ENCODE results near the gene RPP21.

RPP21 gene

DNA sequence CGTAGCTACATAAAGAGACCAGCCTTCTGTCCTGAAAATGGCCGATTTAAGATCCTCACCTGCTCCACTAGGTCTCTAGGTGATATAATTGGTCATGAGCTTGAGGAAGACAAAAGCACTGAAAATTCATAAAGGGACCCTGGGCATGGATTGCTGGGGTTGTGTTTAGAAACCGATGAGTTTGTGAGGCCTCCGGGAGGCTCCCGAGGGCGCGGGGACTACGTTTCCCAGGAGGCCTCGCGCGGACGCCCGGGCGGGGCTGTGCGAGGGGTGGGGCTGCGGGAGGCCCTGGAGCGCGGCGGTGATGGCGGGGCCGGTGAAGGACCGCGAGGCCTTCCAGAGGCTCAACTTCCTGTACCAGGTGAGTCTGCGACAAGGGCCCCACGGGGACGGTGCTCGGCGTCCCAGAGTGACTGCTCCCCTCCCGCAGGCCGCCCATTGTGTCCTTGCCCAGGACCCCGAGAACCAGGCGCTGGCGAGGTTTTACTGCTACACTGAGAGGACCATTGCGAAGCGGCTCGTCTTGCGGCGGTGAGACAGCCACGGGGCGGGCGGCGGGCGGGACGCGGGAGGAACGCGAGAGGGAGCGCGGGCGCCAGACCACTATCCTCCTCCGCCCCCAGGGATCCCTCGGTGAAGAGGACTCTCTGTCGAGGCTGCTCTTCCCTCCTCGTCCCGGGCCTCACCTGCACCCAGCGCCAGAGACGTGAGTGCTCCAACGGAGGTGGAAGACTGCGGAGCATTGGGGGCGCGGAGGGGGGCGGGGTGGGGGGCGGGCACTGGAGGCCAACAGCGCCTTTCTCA lies at the start of gene RPP21:
Gene RPP21, plus strand, starts transcription at position 289 of the 804 bp plus-strand sequence. Its CDS starts 16 bp downstream, at position 305.
- Histone ChIP-seq H3K27me3 (ENCODE audit: control insufficient read depth, insufficient read depth, low read length) (no peaks in the 10 kb centered on the region), H3K36me3 (ENCODE audit: control insufficient read depth, insufficient read depth, low read length) (peaks cover 7% of the 10 kb centered on the region), H3K9ac (ENCODE audit: low read depth, low read length) (peak within 1 kb of the TSS; percentile 81), H3K4me1 (ENCODE audit: control insufficient read depth, insufficient read depth, low read length) (no peaks in the 10 kb centered on the region), H3K9me3 (ENCODE audit: control insufficient read depth, insufficient read depth, low read length) (no peaks in the 10 kb centered on the region), H3K4me3 (ENCODE audit: low read depth, low read length) (peak within 1 kb of the TSS; percentile 87)

DNA sequence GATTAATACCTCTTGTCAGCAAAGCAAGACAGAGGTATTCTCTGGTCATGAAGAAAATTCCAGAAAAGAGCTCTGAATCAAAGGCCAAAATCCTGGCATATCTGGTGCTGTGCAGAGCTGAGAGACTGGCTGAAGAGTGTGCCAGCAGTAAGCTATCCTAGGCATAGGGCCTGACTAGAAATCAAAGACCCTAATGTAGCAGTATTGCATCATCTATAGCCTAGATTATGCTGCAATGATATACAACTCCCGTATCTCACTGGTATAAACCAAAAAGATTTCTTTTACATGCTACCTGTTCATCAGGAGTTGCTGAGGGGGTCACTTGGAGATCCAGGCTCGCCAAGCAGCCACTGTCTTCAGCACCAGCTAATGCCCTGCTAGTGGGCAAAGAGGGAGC lies 49.1 kb upstream of the RPP21 start:
- Histone ChIP-seq H3K36me3 (ENCODE audit: control insufficient read depth, insufficient read depth, low read length) (peaks cover 29% of the 10 kb centered on the region), H3K9ac (ENCODE audit: low read depth, low read length) (no peak overlapping the region), H3K27me3 (ENCODE audit: control insufficient read depth, insufficient read depth, low read length) (no peaks in the 10 kb centered on the region), H3K4me1 (ENCODE audit: control insufficient read depth, insufficient read depth, low read length) (no peaks in the 10 kb centered on the region), H3K9me3 (ENCODE audit: control insufficient read depth, insufficient read depth, low read length) (no peaks in the 10 kb centered on the region), H3K4me3 (ENCODE audit: low read depth, low read length) (no peak overlapping the region)

DNA sequence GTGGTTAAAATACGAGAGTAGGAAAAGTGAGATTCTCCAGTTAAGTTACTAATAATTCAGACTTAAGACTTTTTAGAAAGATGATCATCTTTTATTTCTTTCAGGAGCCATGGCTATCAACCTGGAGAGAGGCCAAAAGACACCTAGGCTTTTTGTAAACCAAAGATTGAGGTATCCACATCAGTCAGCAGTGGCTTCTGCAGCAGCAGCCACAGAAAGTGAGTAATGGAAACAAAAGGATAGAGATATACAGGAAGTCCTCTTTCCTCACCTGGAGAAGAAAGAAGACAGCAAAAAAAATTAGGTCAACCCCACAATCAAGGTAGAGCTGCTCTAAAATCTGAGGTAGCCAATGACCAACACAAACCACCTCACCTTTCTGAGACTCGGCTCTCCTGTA lies 41.0 kb upstream of the RPP21 start:
- Histone ChIP-seq H3K9me3 (ENCODE audit: control insufficient read depth, insufficient read depth, low read length) (peaks cover 7% of the 10 kb centered on the region), H3K4me1 (ENCODE audit: control insufficient read depth, insufficient read depth, low read length) (no peaks in the 10 kb centered on the region), H3K4me3 (ENCODE audit: low read depth, low read length) (no peak overlapping the region), H3K27me3 (ENCODE audit: control insufficient read depth, insufficient read depth, low read length) (no peaks in the 10 kb centered on the region), H3K9ac (ENCODE audit: low read depth, low read length) (no peak overlapping the region), H3K36me3 (ENCODE audit: control insufficient read depth, insufficient read depth, low read length) (peaks cover 12% of the 10 kb centered on the region)

DNA sequence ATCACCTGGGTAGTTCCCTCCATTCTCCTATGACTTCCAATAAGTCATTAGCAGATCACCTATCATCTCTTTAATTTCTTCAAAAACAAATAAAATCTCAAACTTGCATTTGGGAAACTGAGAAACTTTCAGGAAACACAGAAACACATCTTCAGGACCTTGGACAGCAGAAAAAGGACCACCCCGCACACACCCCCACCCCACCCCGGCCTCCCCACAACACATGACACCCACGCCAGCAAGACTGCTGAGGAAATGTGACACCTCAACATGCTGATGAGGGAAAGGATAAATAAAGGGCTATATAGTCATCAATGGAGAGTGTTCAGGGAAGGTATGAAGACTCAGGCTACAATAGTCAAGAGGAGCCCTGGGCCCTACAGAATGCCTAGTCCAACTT lies 33.9 kb upstream of the RPP21 start:
- Histone ChIP-seq H3K9me3 (ENCODE audit: control insufficient read depth, insufficient read depth, low read length) (no peaks in the 10 kb centered on the region), H3K27me3 (ENCODE audit: control insufficient read depth, insufficient read depth, low read length) (no peaks in the 10 kb centered on the region), H3K4me3 (ENCODE audit: low read depth, low read length) (no peak overlapping the region), H3K9ac (ENCODE audit: low read depth, low read length) (no peak overlapping the region), H3K4me1 (ENCODE audit: control insufficient read depth, insufficient read depth, low read length) (no peaks in the 10 kb centered on the region), H3K36me3 (ENCODE audit: control insufficient read depth, insufficient read depth, low read length) (peaks cover 11% of the 10 kb centered on the region)

DNA sequence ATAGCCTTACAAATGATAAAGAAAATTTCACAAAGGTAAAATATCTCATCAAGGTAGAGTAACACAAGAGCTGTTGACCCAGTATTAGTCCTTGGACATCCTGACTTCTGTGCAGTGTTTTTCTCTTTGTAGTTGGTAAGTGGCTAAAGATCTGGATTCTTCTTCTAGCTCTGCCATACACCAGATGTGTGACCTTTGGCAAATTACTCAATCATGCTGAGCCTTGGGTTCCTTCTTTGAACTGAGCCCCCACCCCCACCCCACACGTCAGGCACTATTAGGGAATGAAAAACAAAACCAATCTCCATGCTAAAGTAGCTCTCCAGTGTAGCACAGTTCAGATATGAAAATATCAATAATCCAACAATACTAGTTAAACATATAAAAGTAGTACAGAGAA lies 33.3 kb upstream of the RPP21 start:
- Histone ChIP-seq H3K9me3 (ENCODE audit: control insufficient read depth, insufficient read depth, low read length) (no peaks in the 10 kb centered on the region), H3K9ac (ENCODE audit: low read depth, low read length) (no peak overlapping the region), H3K27me3 (ENCODE audit: control insufficient read depth, insufficient read depth, low read length) (no peaks in the 10 kb centered on the region), H3K36me3 (ENCODE audit: control insufficient read depth, insufficient read depth, low read length) (peaks cover 13% of the 10 kb centered on the region), H3K4me1 (ENCODE audit: control insufficient read depth, insufficient read depth, low read length) (no peaks in the 10 kb centered on the region), H3K4me3 (ENCODE audit: low read depth, low read length) (no peak overlapping the region)

DNA sequence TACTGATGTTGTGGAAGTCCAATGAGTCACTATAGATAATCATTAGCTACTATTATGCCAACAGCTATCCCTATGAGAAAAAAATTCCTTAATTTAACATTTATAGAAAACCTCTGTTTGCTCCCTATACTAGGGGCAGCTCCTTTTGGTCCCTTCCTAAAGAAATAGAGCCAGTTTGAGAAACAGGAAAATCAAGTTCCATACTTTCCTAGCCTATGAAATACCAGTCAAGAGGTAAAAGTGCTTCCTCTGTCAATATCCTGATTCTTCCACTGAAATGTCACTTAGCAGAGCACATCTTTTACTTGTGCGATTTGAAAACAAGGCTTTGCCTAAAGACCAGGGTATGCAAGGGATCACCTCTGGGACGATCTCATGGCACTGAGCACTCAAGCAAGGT lies 32.7 kb upstream of the RPP21 start:
- no peak overlapping the region for H3K9ac ChIP-seq (ENCODE audit: low read depth, low read length)
- H3K36me3 ChIP-seq (ENCODE audit: control insufficient read depth, insufficient read depth, low read length): peaks cover 11% of the 10 kb centered on the region

DNA sequence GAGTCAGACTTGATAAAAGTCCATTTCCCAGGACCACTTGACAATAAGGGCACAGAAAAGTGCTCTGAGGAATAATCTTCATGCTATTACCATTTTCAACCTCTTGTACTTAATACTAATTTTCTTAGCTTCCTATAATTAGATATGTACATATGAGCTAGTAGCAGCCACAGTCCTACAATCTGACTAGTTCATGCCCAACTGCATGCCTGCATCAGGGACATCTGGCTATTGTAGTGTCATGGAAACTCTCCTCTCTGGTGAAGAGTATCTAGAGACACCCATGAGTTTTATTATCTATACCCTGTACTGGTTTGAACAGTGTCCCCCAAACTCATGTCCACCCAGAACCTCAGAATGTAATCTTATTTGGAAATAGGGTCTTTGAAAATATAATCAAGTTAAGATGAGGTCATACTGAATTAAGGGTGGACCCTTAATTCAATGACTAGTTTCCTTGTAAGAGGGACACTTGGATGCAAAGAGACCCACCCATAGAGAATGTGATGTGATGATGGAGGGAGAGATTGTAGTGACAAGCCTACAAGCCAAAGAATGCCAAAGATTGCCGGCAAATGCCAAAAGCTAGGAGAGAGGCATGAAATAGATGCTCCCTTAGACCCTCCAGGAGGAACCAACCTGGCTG lies 32.2 kb upstream of the RPP21 start:
- Histone ChIP-seq H3K36me3 (ENCODE audit: control insufficient read depth, insufficient read depth, low read length) (peaks cover 8% of the 10 kb centered on the region), H3K9me3 (ENCODE audit: control insufficient read depth, insufficient read depth, low read length) (no peaks in the 10 kb centered on the region), H3K27me3 (ENCODE audit: control insufficient read depth, insufficient read depth, low read length) (no peaks in the 10 kb centered on the region), H3K4me3 (ENCODE audit: low read depth, low read length) (no peak overlapping the region), H3K9ac (ENCODE audit: low read depth, low read length) (no peak overlapping the region), H3K4me1 (ENCODE audit: control insufficient read depth, insufficient read depth, low read length) (peaks cover 7% of the 10 kb centered on the region)

More for the DNA sequence above, 32.7 kb upstream of the RPP21 start:
- H3K9me3 ChIP-seq (ENCODE audit: control insufficient read depth, insufficient read depth, low read length): no peaks in the 10 kb centered on the region
- peaks cover 1% of the 10 kb centered on the region for H3K4me1 ChIP-seq (ENCODE audit: control insufficient read depth, insufficient read depth, low read length)
- no peaks in the 10 kb centered on the region for H3K27me3 ChIP-seq (ENCODE audit: control insufficient read depth, insufficient read depth, low read length)
- no peak overlapping the region for H3K4me3 ChIP-seq (ENCODE audit: low read depth, low read length)

DNA sequence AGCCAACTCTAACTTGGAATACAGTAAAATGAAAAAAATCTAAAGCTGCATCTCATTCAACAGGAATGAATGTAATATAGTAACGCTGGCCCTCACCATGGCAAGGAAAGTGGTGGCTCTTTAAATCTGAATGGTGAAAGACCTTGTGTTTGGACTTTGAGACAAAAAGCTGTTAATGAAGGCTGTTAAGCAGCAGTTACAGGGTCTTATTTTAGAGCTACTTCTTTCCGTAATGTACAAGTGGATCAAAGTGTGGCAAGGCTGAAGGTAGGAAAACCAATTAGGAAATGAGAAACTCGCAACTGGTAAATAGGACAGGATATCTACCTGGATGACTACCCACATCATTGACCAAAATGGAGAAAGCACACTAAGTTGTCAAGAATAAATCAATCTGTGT lies 29.8 kb upstream of the RPP21 start:
- no peak overlapping the region for H3K9ac ChIP-seq (ENCODE audit: low read depth, low read length)
- H3K36me3 ChIP-seq (ENCODE audit: control insufficient read depth, insufficient read depth, low read length): peaks cover 8% of the 10 kb centered on the region
- H3K9me3 ChIP-seq (ENCODE audit: control insufficient read depth, insufficient read depth, low read length): no peaks in the 10 kb centered on the region
- peaks cover 20% of the 10 kb centered on the region for H3K4me1 ChIP-seq (ENCODE audit: control insufficient read depth, insufficient read depth, low read length)
- H3K4me3 ChIP-seq (ENCODE audit: low read depth, low read length): no peak overlapping the region
- no peaks in the 10 kb centered on the region for H3K27me3 ChIP-seq (ENCODE audit: control insufficient read depth, insufficient read depth, low read length)

DNA sequence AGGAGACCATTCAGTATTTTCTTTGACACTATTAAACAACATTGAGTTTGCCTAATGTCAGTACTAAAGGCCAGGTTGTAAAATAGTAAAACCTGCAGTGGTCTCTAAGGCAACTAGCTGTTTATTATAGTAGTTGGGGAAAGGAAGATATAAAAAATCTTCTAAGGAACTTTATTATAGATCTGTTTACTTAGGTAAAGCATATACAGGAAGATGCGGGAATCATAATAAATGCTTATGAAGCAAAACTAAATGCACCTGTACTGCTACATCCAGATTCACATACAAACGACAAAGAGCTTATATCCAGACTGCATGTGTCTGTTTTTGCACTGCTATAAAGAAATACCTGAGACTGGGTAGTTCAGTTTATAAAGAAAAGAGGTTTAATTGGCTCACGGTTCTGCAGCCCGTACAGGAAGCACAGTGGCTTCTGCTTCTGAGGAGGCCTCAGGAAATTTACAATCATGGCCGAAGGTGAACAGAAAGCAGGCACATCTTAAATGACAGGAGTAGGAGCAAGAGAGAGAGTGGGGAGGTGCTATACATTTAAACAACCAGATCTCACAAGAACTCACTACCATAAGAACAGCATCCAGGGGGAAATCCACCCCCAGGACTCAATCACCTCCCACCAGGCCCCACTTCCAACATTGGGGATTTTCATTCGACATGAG lies 26.9 kb upstream of the RPP21 start:
- no peaks in the 10 kb centered on the region for H3K27me3 ChIP-seq (ENCODE audit: control insufficient read depth, insufficient read depth, low read length)
- H3K4me3 ChIP-seq (ENCODE audit: low read depth, low read length): no peak overlapping the region
- no peak overlapping the region for H3K9ac ChIP-seq (ENCODE audit: low read depth, low read length)
- peaks cover 8% of the 10 kb centered on the region for H3K36me3 ChIP-seq (ENCODE audit: control insufficient read depth, insufficient read depth, low read length)
- no peaks in the 10 kb centered on the region for H3K9me3 ChIP-seq (ENCODE audit: control insufficient read depth, insufficient read depth, low read length)
- H3K4me1 ChIP-seq (ENCODE audit: control insufficient read depth, insufficient read depth, low read length): peaks cover 32% of the 10 kb centered on the region

DNA sequence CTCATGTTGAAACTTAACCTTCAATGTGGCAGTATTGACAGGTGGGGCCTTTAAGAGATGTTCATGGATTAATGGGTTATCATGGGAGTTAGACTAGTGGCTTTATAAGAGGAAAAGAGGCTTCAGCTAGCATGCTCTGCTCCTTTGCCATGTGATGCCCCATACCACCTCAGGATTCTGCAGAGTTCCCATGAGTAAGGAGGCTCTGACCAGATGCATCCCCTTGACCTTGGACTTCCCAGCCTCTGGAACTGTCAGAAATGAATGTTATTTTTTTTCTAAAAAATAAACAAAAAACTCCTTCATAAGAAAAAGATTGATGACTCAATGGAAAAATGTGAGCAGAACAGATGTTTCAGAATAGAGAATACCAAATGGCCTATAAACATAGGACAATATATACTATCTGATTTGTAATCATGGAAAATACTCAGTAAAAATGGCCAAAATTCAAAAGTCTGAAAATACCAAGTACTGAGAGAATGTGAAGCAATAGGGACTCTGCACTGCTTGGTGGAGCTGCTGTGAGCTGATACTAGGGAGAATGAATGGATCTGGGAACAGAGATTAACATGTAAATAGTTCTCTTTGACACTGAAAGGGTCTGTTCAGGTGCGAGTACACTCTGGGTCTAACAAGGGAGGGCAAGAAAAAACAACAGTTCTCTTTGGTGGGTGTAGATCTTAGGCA lies 25.7 kb upstream of the RPP21 start:
- Histone ChIP-seq H3K9ac (ENCODE audit: low read depth, low read length) (no peak overlapping the region), H3K36me3 (ENCODE audit: control insufficient read depth, insufficient read depth, low read length) (peaks cover 3% of the 10 kb centered on the region), H3K4me1 (ENCODE audit: control insufficient read depth, insufficient read depth, low read length) (peaks cover 38% of the 10 kb centered on the region), H3K27me3 (ENCODE audit: control insufficient read depth, insufficient read depth, low read length) (no peaks in the 10 kb centered on the region), H3K4me3 (ENCODE audit: low read depth, low read length) (no peak overlapping the region), H3K9me3 (ENCODE audit: control insufficient read depth, insufficient read depth, low read length) (no peaks in the 10 kb centered on the region)

DNA sequence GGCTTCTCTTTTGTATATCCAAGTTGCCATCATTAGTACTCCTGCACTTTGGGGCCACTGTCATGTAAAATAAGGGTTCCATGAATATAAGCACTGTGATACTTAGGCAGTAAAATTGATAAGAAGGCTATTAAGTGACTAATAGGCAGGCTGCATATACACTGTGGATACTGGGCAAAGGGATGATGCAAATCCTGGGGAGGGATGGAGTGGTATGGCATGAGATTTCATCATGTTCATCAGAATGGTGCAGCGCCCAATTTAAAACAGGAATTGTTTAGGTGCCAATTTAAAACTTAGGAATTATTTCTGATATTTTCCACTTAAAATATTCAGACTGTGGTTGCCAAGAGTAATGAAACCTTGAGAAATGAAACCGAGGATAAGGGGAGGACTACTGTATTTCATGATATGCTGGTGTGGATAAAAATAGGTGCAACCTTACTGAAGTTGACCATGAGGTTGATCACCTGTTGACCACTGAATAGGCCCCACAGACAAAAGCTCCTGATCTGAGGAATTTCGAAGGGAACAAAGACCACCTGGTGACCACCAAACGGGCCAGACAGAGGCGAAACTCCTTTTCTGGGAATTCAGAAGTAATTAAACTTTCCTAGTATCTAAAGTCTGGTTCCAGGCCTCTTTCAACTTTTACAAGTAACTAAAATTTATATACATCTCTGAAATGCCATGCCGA lies 23.1 kb upstream of the RPP21 start:
- no peak overlapping the region for H3K4me3 ChIP-seq (ENCODE audit: low read depth, low read length)
- H3K36me3 ChIP-seq (ENCODE audit: control insufficient read depth, insufficient read depth, low read length): no peaks in the 10 kb centered on the region
- H3K9ac ChIP-seq (ENCODE audit: low read depth, low read length): no peak overlapping the region
- no peaks in the 10 kb centered on the region for H3K9me3 ChIP-seq (ENCODE audit: control insufficient read depth, insufficient read depth, low read length)
- peaks cover 41% of the 10 kb centered on the region for H3K4me1 ChIP-seq (ENCODE audit: control insufficient read depth, insufficient read depth, low read length)
- H3K27me3 ChIP-seq (ENCODE audit: control insufficient read depth, insufficient read depth, low read length): no peaks in the 10 kb centered on the region

Data from iPS-15b (cell line).